HG03442 (cell line): Measurements from ENCODE around the gene DRC1.
"Not testable (repeated sequence)": the region's sequence is repeated elsewhere in the genome, so short reads cannot be mapped to it uniquely, and the experiment has no call there.

ENCODE experiments used
- ATAC-seq: cut with Tn5 transposase; IDR thresholded peaks from one replicate; pipeline ENCODE4 v1.9.1; 2021; ENCODE audit warnings: mild to moderate bottlenecking, moderate library complexity; ENCODE audit not compliant: unreplicated experiment

The DRC1 gene

DNA sequence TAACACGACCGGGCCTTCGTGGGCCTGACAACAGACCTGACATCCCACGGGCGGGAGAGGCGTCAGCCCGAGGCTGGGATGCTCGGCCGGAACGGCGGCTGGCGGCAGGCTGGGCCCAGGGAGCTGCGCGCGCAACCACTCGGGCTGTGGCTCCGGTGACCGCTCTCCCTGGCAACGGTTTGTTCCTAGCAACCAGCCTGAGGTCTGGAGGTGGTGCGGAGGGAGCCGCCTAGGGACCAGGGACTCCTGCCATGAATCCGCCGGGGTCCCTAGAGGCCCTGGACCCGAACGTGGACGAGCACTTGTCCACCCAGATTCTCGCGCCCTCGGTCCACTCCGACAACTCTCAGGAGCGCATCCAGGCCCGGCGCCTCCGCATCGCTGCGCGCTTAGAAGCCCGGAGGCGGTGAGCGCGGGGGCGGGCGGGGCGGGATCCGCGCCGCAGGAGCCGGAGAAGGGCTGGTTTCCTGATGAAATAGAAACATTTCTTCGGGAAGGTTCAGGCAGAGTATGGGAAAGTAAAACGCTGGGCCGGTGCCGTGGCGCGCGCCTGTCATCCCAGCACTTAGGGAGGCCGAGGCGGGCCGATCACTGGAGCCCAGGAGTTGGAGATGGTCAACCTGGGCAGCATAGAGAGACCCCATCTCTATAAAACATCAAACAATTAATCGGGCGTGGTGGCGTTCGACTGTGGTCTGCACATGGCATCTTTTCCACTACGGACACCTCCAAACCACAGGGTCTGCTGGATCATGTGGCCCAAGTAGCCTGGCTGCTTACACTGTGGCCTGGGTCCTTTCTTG, at the start of gene DRC1:
Gene DRC1, plus strand, starts transcription at position 182 of the 803 bp plus-strand sequence. Its CDS starts 70 bp downstream, at position 252.
- ATAC-seq = no peak

DNA sequence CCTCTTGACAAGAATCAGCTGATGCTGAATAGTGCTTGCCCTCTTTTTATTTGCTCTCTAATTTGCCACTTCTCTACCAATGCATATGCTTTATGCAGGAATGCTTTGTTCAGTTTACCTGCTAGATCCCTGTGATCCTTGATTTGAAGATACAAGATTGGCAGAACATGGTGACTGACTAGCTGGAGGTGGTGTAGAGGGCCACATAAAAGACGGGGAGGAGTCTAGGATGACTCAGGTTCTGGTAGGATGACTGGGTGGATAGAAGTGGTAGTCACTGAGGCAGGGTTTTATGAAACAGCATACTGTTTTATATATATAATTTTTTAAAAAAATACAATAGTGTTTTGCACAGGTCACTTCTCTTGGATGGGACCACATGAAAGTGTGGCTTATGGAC, 48.8 kb upstream of the DRC1 start:
- ATAC-seq = no peak

DNA sequence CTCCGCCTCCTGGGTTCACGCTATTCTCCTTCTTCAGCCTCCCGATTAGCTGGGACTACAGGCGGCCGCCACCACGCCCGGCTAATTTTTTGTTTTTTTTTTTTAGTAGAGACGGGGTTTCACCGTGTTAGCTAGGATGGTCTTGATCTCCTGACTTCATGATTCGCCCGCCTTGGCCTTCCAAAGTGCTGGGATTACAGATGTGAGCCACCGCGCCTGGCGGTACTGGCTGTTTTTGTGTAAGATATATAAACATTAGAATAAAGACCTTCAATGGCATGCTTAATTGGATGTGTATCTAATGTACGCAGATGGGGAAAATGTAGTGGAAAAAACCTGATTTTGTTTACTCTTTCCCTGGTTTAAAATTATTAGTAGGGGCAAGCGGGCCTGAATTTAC, 47.3 kb upstream of the DRC1 start:
- ATAC-seq = not testable (repeated sequence)

DNA sequence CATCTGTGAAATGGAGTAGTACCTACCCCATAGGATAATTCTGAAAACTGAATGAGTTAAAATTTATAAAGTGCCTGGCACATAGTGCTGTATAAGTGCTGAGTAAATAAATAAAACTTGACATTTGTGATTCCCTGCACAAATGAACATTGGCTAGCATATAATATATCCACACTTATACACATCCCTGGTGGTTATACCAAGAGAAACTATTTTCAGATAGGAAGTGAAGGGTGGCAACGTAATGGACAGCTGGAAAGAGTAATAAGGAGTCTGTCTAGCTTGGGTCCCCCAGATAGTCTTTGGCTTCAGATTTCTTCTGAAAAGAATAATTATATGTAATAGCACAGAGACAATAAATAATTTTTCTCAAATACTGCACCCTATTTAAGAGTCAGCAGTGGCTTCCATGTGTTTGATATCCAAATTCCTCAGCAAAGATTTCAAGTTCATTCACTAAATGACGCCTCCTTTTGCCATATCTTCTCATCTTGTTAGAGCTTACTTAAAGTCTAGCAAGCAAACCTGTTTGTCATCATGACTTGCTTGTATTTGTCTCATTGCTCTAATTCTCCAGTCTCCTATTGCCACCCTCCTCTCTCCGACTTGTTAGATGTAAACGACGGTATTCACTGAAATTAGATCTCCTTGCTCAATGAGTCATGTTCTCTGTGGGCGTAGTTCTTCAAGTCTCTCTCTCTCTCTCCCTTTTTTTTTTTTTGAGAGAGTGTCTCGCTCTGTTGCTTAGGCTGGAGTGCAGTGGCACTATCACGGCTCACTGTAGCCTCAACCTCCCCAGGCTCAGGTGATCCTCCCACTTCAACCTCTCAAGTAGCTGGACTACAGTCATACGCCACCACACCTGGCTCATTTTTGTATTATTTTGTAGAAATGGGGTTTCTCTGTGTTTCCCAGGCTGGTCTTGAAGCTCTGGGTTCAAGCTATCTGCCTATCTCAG, 46.4 kb upstream of the DRC1 start:
- ATAC-seq = no peak

DNA sequence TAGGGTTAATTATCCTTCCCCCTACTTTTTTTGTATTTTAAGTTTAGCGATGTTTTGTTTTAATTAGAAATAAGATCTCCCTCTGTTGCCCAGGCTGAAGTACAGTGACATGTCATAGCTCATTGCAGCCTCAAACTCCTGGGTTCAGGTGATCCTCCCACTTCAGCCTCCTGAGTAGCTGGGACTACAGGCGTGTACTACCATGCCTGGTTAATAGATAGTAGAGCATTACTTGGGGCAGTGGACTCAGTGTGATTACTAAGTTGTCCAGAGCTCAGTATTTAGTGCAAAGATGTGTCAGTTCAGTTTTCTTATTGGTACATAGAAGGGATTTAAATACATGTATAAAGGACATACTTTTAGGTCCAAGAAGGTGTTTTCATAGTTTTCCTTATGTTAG, 45.6 kb upstream of the DRC1 start:
- no peak for ATAC-seq

DNA sequence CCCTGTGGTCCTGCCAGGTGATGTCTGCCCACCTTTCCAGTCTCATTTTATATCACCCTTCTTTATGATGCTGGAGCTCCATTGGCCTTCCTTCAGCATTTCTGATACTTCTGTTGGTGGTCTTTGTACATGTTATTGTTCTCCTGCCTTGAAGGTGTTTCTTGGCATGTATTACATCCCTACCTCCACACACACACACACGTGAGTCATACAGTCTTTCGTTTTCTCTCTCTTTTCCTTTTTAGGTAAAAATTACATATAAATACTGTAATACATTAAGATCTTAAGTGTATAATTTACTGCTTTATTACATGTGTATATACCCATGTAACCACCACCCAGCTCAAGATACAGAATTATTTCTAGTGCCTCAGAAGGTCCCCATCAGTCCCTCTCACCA, 44.9 kb upstream of the DRC1 start:
- ATAC-seq = no peak

DNA sequence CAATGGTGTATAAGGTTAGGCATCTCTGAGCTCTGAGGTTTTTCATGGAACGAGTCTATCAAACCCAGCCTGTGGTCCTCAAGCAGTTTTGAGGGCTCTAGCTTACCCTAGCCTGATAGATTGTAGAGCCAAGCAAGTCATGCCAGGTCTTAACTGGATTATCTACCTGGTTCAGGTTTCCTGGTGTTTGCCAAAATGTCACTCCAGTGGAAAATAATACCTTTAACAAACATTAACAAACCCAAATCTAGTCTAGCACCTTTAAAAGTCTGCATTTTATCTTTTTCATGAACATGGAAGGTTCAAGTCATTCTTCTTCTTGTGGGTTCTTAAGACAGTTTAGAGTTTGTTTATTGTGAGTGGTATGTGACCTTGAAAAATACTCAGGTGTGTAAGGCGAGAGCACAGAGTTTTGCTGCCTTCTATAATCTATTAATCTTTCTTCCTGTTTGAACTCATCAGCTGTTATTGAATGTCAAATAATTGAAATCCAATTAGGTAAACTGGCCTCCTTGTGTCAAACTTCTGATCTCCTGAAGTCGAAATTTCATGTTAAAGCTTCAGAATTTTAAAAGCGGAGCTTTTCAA, 41.7 kb upstream of the DRC1 start:
- no peak for ATAC-seq

DNA sequence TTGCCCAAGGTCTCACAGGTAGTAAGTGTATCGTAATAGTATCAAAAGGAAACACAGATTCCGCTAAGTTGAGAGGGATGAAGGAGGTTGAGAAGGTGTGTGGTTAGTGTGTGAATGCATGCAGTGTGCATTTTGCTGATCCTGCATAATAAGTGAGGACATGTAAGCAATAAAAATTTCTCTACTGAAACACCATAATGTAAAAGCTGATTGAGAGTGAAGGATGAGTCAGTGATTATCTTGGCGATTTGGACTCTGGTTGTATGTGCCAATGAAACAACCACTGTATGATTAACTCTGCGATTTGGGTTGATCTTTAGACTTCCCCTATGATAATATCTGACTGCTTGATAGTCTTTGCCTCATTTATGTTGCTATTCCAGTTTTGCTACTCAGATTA, 38.4 kb upstream of the DRC1 start:
- ATAC-seq = no peak

DNA sequence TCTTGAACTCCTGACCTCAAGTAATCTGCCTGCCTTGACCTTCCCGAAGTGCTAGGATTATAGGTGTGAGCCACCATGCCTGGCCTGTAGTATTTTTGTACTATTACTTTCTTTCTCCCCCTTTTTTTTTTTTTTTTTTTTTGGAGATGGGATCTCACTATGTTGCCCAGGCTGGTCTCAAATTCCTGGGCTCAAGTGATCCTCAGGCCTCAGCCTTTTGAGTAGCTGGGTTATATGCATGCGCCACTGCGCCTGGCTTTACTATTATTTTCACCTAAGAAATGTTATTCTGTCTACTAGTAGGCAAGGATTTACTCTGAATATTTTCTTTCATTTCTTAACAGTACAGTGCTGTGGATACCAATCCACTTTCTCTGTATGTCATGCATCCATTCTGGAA, 37.8 kb upstream of the DRC1 start:
- ATAC-seq = no peak

DNA sequence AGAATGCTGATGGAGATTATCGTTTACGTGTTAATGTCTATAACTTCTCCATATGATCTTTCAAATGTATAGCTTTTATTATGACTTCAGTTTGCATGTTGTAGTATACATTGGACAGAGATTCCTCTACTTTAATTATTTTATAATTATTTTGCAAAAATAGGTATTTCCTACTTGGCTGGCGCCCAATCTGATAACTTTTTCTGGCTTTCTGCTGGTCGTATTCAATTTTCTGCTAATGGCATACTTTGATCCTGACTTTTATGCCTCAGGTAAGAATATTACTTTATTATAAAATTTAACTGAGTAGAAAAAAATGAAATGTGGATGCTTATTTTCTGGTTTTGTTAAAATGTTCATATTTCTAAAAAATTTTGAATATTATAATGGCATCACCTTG, 37.1 kb upstream of the DRC1 start:
- ATAC-seq = no peak

DNA sequence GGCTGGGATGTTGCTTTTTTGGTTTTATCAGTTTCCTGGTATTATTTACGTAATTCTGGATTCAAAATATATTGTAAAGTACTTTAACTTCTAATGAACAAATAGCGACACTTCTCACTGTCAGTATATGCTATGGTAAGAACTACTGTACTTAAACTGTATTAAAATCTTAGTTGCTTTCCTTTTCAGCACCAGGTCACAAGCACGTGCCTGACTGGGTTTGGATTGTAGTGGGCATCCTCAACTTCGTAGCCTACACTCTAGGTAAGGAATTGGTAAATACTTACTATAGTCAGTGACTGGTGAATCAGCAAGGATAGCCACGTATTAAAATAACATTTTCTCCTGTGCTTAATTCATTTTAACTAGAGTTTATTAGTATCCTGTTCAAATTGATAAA, 34.8 kb upstream of the DRC1 start:
- no peak for ATAC-seq

DNA sequence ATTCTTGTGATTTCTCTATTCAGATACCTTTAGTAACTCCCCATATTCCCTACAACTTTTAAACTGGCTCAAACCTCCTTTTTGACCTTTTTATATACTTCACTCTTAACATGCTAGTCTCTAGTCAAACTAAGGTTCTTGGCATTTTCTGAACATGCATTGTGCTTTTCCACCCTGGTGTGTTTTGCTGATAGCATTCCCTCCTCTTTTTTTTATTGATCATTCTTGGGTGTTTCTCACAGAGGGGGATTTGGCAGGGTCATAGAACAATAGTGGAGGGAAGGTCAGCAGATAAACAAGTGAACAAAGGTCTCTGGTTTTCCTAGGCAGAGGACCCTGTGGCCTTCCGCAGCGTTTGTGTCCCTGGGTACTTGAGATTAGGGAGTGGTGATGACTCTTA, 32.1 kb upstream of the DRC1 start:
- not testable (repeated sequence) for ATAC-seq

DNA sequence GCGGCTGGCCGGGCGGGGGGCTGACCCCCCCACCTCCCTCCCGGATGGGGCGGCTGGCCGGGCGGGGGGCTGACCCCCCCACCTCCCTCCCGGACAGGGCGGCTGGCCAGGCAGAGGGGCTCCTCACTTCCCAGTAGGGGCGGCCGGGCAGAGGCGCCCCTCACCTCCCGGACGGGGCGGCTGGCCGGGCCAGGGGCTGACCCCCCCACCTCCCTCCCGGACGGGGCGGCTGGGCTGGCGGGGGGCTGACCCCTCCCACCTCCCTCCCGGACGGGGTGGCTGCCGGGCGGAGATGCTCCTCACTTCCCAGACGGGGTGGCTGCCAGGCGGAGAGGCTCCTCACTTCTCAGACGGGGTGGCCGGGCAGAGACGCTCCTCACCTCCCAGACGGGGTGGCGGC, 30.8 kb upstream of the DRC1 start:
- ATAC-seq = not testable (repeated sequence)

DNA sequence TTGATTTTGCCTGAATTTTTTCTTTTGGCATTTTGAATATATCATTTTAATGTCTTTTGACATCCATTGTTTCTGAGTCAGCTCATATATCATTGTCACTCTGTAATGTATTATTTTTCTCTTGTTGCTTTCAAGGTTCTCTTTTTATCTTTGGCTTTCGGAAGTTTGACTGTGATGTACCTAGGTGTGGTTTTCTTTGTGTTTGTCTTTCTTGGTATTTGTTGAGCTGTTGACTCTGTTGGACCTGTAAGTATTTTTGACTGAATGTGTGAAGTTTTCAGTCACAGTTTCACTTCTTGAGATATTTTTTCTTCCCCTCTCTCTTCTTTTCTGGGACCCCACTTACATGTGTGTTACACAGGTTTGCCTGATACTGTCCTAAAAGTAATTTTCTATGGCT, 24.9 kb upstream of the DRC1 start:
- ATAC-seq = no peak

DNA sequence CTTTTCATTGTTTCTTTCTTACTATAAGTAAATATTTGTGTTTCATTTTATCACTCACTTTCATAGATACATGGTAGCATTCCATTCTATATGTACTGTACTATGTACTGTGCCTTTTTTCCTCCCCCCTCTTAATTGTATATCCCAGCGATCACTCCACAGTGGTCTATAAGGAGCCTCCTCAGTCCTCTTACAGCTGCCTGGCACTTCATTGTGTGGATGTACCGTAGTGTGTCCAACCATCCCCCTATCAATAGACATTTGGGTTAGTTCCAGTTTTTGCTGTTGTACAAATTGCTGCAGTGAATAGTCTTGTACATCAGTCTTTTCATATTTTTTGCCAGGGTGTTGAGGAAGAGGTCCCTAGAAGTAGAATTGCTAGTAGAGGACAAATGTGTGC, 21.4 kb upstream of the DRC1 start:
- ATAC-seq = no peak

DNA sequence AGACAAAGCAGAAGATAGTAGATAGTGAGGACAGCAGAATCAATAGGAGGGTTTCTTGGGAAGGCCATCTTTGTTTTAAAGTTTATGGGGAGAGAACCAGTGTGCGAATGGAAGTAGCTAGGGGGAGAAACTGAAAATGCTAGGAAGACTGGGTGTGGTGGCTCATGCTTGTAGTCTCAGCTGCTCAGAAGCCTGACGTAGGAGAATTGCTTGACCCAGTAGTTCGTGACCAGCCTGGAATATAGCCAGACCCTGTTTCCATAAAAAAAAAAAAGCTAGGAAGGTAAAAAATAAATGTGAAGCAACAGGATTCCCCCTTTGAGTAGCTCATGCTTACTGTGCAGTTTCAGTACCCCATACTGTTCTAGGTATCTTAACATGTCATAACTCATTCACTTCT, 19.2 kb upstream of the DRC1 start:
- no peak for ATAC-seq

DNA sequence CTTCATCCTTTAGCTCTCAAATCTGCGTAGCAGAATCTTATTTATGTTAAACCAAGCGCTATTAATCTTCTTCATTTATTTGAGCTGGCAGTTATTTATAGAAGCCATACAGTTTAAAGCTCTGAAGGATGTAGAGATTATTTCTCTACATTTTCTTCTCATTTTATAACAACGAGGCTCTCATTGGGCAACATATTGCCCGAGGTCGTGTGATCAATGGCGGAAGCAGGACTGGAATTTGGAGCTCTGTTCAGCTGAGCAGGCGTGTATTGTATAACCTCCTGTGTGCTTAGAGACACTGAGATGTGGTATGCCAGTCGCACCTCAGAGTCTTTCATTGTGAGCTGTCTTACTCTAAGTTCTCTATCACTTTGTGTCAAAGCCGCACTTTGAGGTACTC, 17.5 kb upstream of the DRC1 start:
- ATAC-seq = no peak

DNA sequence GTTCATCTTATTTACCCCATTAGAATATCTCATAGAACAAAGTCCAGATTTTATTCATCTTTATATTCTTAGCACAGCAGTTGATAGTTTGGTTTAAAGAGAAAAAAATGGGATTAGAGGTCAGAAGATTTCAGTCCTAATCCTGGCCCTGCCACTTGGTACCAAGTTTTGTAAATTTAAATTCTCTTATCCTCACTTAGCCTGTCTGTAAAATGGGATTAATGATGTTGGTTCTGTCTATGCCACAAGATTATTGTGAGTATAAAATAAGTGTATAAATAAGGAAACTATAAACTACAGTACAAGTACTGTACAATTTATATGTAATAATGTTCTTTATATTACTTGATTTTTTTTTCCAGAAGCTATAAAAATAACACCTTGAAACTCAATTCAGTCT, 17.1 kb upstream of the DRC1 start:
- ATAC-seq = no peak

DNA sequence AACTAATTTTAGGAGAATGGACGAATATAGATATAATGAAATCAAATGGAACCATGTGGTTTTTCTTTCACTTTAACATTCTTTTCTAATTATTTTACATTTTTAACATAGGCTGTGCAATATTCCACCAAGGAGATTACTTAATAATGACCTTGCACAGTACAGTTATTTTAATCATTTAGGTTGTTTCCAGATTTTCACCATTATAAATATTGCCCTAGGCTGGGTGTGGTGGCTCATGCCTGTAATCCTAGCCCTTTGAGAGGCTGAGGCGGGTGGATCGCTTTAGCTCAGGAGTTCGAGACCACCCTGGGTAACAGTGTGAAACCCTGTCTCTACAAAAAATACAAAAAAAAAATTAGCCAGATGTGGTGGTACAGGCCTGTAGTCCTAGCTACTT, 14.5 kb upstream of the DRC1 start:
- ATAC-seq = no peak

DNA sequence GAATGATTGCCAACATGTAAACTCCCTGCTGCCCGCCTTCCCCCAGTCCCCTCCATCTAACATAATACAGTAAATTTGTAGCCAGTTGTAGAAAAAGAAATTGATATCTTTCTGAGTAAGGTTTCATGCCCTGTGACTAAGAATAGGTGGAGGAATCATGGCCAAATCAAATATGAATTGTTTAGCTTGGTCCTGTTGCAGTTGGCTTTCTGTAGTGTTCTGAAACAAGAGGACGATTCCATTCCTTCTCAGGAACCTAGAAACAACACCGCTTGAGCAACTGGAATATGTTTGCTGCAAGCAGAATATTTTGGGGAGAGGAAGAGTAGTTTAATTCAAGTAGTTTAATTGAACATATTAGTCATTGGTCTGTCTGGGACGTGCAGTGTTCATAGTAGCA, 7.0 kb upstream of the DRC1 start:
- ATAC-seq = no peak

DNA sequence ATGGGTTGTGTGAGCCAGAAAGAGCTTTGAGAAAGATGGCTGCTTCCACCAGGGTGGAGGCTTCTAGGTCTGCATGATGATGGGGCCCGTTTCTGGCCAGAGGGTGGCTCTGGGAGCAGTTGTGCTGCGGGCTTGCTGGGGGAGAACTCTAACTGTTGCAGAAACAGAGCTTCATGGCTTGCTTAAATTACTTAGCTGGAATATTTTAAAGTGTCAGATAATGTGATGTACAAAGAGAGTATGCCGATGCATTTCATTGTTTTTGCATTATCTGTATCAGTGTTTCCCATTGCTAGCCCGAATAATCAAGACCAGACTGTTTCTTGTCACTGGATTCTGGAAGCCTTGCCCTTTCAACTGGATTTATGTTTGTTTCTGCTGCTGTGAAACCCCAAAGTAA, 6.3 kb upstream of the DRC1 start:
- no peak for ATAC-seq
